HCT116 (cell line): ENCODE results near the gene DYDC1. TPM values are rescaled to one million over a fixed set of nuclear protein-coding genes. Genes with fewer than 3 reads are reported as not detected.

Experiments used
- ATAC-seq: fragments of 200-7000 bp; cut with Tn5 transposase; 2 replicates; pipeline ENCODE4 v1.9.1; 2020; ENCODE audit warnings: mild to moderate bottlenecking, moderate library complexity
- BruUV-seq: library from RNA; stranded (reverse); fragments of 400-500 nt; replicated peaks from 2 replicates; lab custom pipeline; 2021; lab: Mats Ljungman, UMichigan
- CTCF ChIA-PET: fragments of 300-600 bp; sonication (Branson Sonifier 250); formaldehyde crosslinking; loops from one replicate; lab custom pipeline; 2021; ENCODE audit warnings: antibody characterized with exemption; lab: Charles Lee
- POLR2A ChIA-PET: fragments of 300-600, 350-600 bp; sonication (Branson Sonifier 250); formaldehyde crosslinking; loops from one replicate; lab custom pipeline; 2021; ENCODE audit warnings: antibody characterized with exemption; lab: Charles Lee
- RAD21 ChIA-PET, 2 experiments: fragments of 300-600 bp; sonication (Branson Sonifier 250); formaldehyde crosslinking; loops; one replicate each; lab custom pipeline; 2023; ENCODE audit warnings: low total read pairs in 2 of 2; ENCODE audit not compliant: uncharacterized antibody in 2 of 2, unreplicated experiment in 2 of 2, low non-redundant PET in 1 of 2; lab: Charles Lee
- DNase-seq: peaks from one replicate; pipeline ENCODE4 v3.0.0-alpha.2; 2010; ENCODE audit warnings: low read depth, low spot score
- H2AFZ ChIP-seq: fragments of 200-600 bp; shearing (Covaris generic), sonication (generic); 2 replicates; pipeline ENCODE4 v1.6.1; 2017; ENCODE audit warnings: low read depth, mixed run types, mixed read lengths, antibody characterized with exemption, low read length; ENCODE audit not compliant: poor library complexity, severe bottlenecking
- H3K27ac ChIP-seq: 2 replicates; pipeline ENCODE4 v1.5.1; 2012; ENCODE audit warnings: low read depth, low read length
- H3K27me3 ChIP-seq: fragments of 200-600 bp; sonication (generic); 2 replicates; pipeline ENCODE4 v1.6.1; 2016; ENCODE audit warnings: mixed run types, low read length, mixed read lengths; ENCODE audit not compliant: insufficient read depth
- H3K36me3 ChIP-seq, 2 experiments: fragments of 200-500 bp in 1 of 2; fragments of 200-600 bp in 1 of 2; sonication (Bioruptor generic) in 1 of 2; sonication (generic) in 1 of 2; 2 replicates each; pipeline versions ENCODE4 v1.5.1 to v1.6.1; 2014 to 2016; ENCODE audit warnings: low read length in 2 of 2, inconsistent platforms in 1 of 2, mixed read lengths in 1 of 2, mixed run types in 1 of 2; ENCODE audit not compliant: insufficient read depth in 2 of 2, control insufficient read depth in 1 of 2
- H3K4me1 ChIP-seq, 2 experiments: fragments of 200-600 bp in 1 of 2; sonication (generic) in 1 of 2; 2 replicates each; pipeline versions ENCODE4 v1.5.1 to v1.6.1; 2012 to 2017; ENCODE audit warnings: low read length in 2 of 2, inconsistent platforms in 1 of 2, mild to moderate bottlenecking in 1 of 2, mixed read lengths in 1 of 2, mixed run types in 1 of 2, moderate library complexity in 1 of 2; ENCODE audit not compliant: insufficient read depth in 2 of 2, control insufficient read depth in 1 of 2
- H3K4me2 ChIP-seq: fragments of 200-600 bp; sonication (generic); 2 replicates; pipeline ENCODE4 v1.6.1; 2017; ENCODE audit warnings: mixed run types, low read length, mixed read lengths
- H3K4me3 ChIP-seq, 2 experiments: fragments of 200-600 bp in 1 of 2; sonication (generic) in 1 of 2; replicated peaks in 1 of 2; 2 replicates each; pipeline ENCODE4 v1.5.1; 2011 to 2016; ENCODE audit warnings: low read length in 2 of 2, control low read depth in 1 of 2, low read depth in 1 of 2, mild to moderate bottlenecking in 1 of 2, mixed read lengths in 1 of 2, mixed run types in 1 of 2
- H3K79me2 ChIP-seq: fragments of 200-600 bp; sonication (generic); 2 replicates; pipeline ENCODE4 v1.6.1; 2017; ENCODE audit warnings: mild to moderate bottlenecking, mixed run types, low read length, moderate library complexity, mixed read lengths; ENCODE audit not compliant: insufficient read depth
- H3K9ac ChIP-seq: fragments of 200-600 bp; sonication (generic); 2 replicates; pipeline ENCODE4 v1.6.1; 2016; ENCODE audit warnings: low read length, mixed read lengths
- H3K9me2 ChIP-seq: fragments of 200-600 bp; sonication (generic), shearing (Covaris generic); 2 replicates; pipeline ENCODE4 v1.6.1; 2017; ENCODE audit warnings: mixed run types, mild to moderate bottlenecking, moderate library complexity; ENCODE audit not compliant: insufficient read depth
- H3K9me3 ChIP-seq, 2 experiments: fragments of 200-500 bp in 1 of 2; fragments of 200-600 bp in 1 of 2; sonication (Bioruptor generic) in 1 of 2; sonication (generic) in 1 of 2; 2 replicates each; pipeline ENCODE4 v1.6.1; 2014 to 2017; ENCODE audit warnings: low read length in 2 of 2, mixed read lengths in 2 of 2, inconsistent platforms in 1 of 2, low read depth in 1 of 2, mild to moderate bottlenecking in 1 of 2, mixed run types in 1 of 2, moderate library complexity in 1 of 2; ENCODE audit not compliant: control insufficient read depth in 1 of 2, insufficient read depth in 1 of 2
- H4K20me1 ChIP-seq: fragments of 200-600 bp; sonication (generic), shearing (Covaris generic); 2 replicates; pipeline ENCODE4 v1.6.1; 2017; ENCODE audit warnings: mixed run types, mild to moderate bottlenecking, moderate library complexity; ENCODE audit not compliant: insufficient read depth
- ATF3 ChIP-seq: IDR thresholded peaks from 2 replicates; pipeline ENCODE4 v1.6.1; 2012
- CEBPB ChIP-seq: IDR thresholded peaks from 2 replicates; pipeline ENCODE4 v1.6.1; 2012; ENCODE audit warnings: low read depth
- CTCF ChIP-seq, 3 experiments: fragments of 200-600 bp in 1 of 3; sonication (generic) in 1 of 3; IDR thresholded peaks in 2 of 3; conservative IDR thresholded peaks in 1 of 3; 2 replicates each; pipeline ENCODE4 v1.5.1; 2012 to 2017; ENCODE audit warnings: low read depth in 2 of 3, low read length in 2 of 3, antibody characterized with exemption in 1 of 3, borderline replicate concordance in 1 of 3, control low read depth in 1 of 3, mild to moderate bottlenecking in 1 of 3, mixed read lengths in 1 of 3, mixed run types in 1 of 3, moderate library complexity in 1 of 3; ENCODE audit not compliant: insufficient read depth in 1 of 3
- ELF1 ChIP-seq: IDR thresholded peaks from 2 replicates; pipeline ENCODE4 v1.6.1; 2012; ENCODE audit warnings: low read depth, borderline replicate concordance
- EZH2 ChIP-seq: fragments of 200-600 bp; sonication (generic); IDR thresholded peaks from 2 replicates; pipeline ENCODE4 v1.6.1; 2017; ENCODE audit warnings: antibody characterized with exemption, mixed run types
- EZH2phosphoT487 ChIP-seq: fragments of 200-600 bp; IDR thresholded peaks from 2 replicates; pipeline ENCODE4 v1.6.1; 2018; ENCODE audit warnings: antibody characterized with exemption, borderline replicate concordance
- FOSL1 ChIP-seq: IDR thresholded peaks from 2 replicates; pipeline ENCODE4 v1.6.1; 2012; ENCODE audit warnings: low read depth
- JUND ChIP-seq: IDR thresholded peaks from 2 replicates; pipeline ENCODE4 v1.6.1; 2012
- MAX ChIP-seq: IDR thresholded peaks from 2 replicates; pipeline ENCODE4 v1.6.1; 2012
- POLR2A ChIP-seq: IDR thresholded peaks from 2 replicates; pipeline ENCODE4 v1.7.0; 2011; ENCODE audit warnings: borderline replicate concordance; ENCODE audit not compliant: insufficient read depth, insufficient read length; ENCODE audit errors: extremely low read depth
- POLR2AphosphoS5 ChIP-seq: IDR thresholded peaks from 2 replicates; pipeline ENCODE4 v1.6.1; 2011; ENCODE audit warnings: mild to moderate bottlenecking, low read depth, low read length, moderate library complexity
- RAD21 ChIP-seq: IDR thresholded peaks from 2 replicates; pipeline ENCODE4 v1.6.1; 2012; ENCODE audit warnings: low read depth, mild to moderate bottlenecking
- SIN3A ChIP-seq: IDR thresholded peaks from 2 replicates; pipeline ENCODE4 v1.6.1; 2012; ENCODE audit warnings: low read depth
- SP1 ChIP-seq: IDR thresholded peaks from 2 replicates; pipeline ENCODE4 v1.6.1; 2012; ENCODE audit warnings: low read depth
- SRF ChIP-seq: IDR thresholded peaks from 2 replicates; pipeline ENCODE4 v1.6.1; 2012; ENCODE audit warnings: low read depth
- TCF7L2 ChIP-seq: IDR thresholded peaks from 2 replicates; pipeline ENCODE4 v1.7.0; 2011; ENCODE audit warnings: borderline replicate concordance, inconsistent platforms; ENCODE audit not compliant: insufficient read depth, insufficient read length; ENCODE audit errors: extremely low read depth
- YY1 ChIP-seq: IDR thresholded peaks from 2 replicates; pipeline ENCODE4 v1.6.1; 2011; ENCODE audit warnings: low read length, low read depth, moderate library complexity, mild to moderate bottlenecking; ENCODE audit not compliant: insufficient replicate concordance; ENCODE audit errors: extremely low read depth
- ZFX ChIP-seq: fragments of 450-650 bp; IDR thresholded peaks from 2 replicates; pipeline ENCODE4 v1.6.1; 2017
- intact Hi-C: fragments of 100-400 bp; cut with micrococcal nuclease; formaldehyde crosslinking; loops from 2 replicates; pipeline ENCODE4 v1.10.0; 2022
- total RNA-seq: library from RNA; stranded (reverse); gene quantifications from one replicate; pipeline ENCODE4 v1.2.1, GENCODE V29; 2021; ENCODE audit not compliant: unreplicated experiment

The DYDC1 gene
- total RNA-seq, 1 experiment from 2014 or later, result not detected

GRCh38 chr10:80319725-80320290 is 36.7 kb downstream of the DYDC1 start:
- H3K4me1 ChIP-seq, result peaks cover 0 to 10% of the 10 kb centered on the region in 2 experiments; a peak in 3 of 4 replicates
- H4K20me1 ChIP-seq, result no peaks in the 10 kb centered on the region
- no peak overlapping the region for H3K27ac ChIP-seq
- no peaks in the 10 kb centered on the region for H3K79me2 ChIP-seq
- no peak for DNase-seq
- ChIA-PET CTCF (no interaction called here), POLR2A (no interaction called here), RAD21 (no interaction called here)
- no peak overlapping the region for H3K4me2 ChIP-seq
- no TSS peak for BruUV-seq
- peaks cover 3% of the 10 kb centered on the region; the same call in 1 of the 2 replicates for H3K9me2 ChIP-seq
- H2AFZ ChIP-seq, result no peak overlapping the region
- H3K36me3 ChIP-seq, result no peaks in the 10 kb centered on the region
- H3K4me3 ChIP-seq, result no peak overlapping the region
- no peaks in the 10 kb centered on the region for H3K9me3 ChIP-seq
- intact Hi-C loops, result no loop called here
- no peak for TF ChIP-seq EZH2
- no peak for TF ChIP-seq ELF1
- TF ChIP-seq POLR2A, result no peak
- TF ChIP-seq SIN3A, result no peak
- TF ChIP-seq CEBPB, result no peak
- TF ChIP-seq TCF7L2, result no peak
- no peak for TF ChIP-seq SP1
- H3K9ac ChIP-seq, result no peak overlapping the region
- no peaks in the 10 kb centered on the region for H3K27me3 ChIP-seq
- ATAC-seq, result no peak

GRCh38 chr10:80319318-80319717 is 37.2 kb downstream of the DYDC1 start:
- H2AFZ ChIP-seq, result no peak overlapping the region
- no peaks in the 10 kb centered on the region for H3K27me3 ChIP-seq
- no peaks in the 10 kb centered on the region for H3K36me3 ChIP-seq
- RAD21 ChIA-PET, result no interaction called here
- H3K4me1 ChIP-seq, result peaks cover 0 to 8% of the 10 kb centered on the region in 2 experiments; a peak in 3 of 4 replicates
- H3K9ac ChIP-seq, result no peak overlapping the region
- no TSS peak for BruUV-seq
- intact Hi-C loops, result no loop called here
- POLR2A ChIA-PET, result no interaction called here
- no peaks in the 10 kb centered on the region for H4K20me1 ChIP-seq
- CTCF ChIA-PET, result no interaction called here
- H3K79me2 ChIP-seq, result no peaks in the 10 kb centered on the region
- H3K27ac ChIP-seq, result no peak overlapping the region
- ATAC-seq (no peak), DNase-seq (no peak)
- TF ChIP-seq YY1 (no peak), MAX (no peak), ATF3 (no peak), TCF7L2 (no peak), POLR2A (no peak), SIN3A (no peak), ZFX (no peak), EZH2phosphoT487 (no peak), JUND (no peak), ELF1 (no peak), FOSL1 (no peak), SRF (no peak), CEBPB (no peak), CTCF (IDR thresholded peaks at IDR 0.05 in 2 of 3, conservative IDR thresholded peaks at IDR 0.05 in 1 of 3; ENCODE audit: borderline replicate concordance in 1 of 3, insufficient read depth in 1 of 3, low read depth in 2 of 3, low read length in 2 of 3) (no peak), RAD21 (no peak), POLR2AphosphoS5 (no peak)
- peaks cover 3% of the 10 kb centered on the region; the same call in 1 of the 2 replicates for H3K9me2 ChIP-seq
- H3K9me3 ChIP-seq, result no peaks in the 10 kb centered on the region
- H3K4me3 ChIP-seq, result no peak overlapping the region
- no peak overlapping the region for H3K4me2 ChIP-seq
